Ammon's horn (tissue), 1 donor: ENCODE results near the gene POP4.
"Not testable (repeated sequence)": the region's sequence is repeated elsewhere in the genome, so short reads cannot be mapped to it uniquely, and the experiment has no call there.

ENCODE experiments used
- DNase-seq: peaks from one replicate; pipeline ENCODE4 v3.0.0-alpha.2; 2016; ENCODE audit warnings: low spot score

POP4 gene

GRCh38 chr19:29605653-29606419 is at the start of gene POP4:
Gene POP4, plus strand, starts transcription at chr19:29606283. Its CDS starts 36 bp downstream, at chr19:29606319.
- peak; percentile 97 for DNase-seq

GRCh38 chr19:29559110-29559509 is 47.0 kb upstream of the POP4 start:
- not testable (repeated sequence) for DNase-seq

GRCh38 chr19:29559743-29560142 is 46.3 kb upstream of the POP4 start:
- no peak for DNase-seq

- DNase-seq = no peak
These were observed 45.6 kb upstream of the POP4 start for GRCh38 chr19:29560313-29561075.

- DNase-seq = no peak
These were observed 44.5 kb upstream of the POP4 start for GRCh38 chr19:29561601-29562000.

- DNase-seq = no peak
These were observed 43.5 kb upstream of the POP4 start for GRCh38 chr19:29562299-29563297.

- no peak for DNase-seq
These were observed 42.5 kb upstream of the POP4 start for GRCh38 chr19:29563486-29564101.

- DNase-seq = no peak
These were observed 41.5 kb upstream of the POP4 start for GRCh38 chr19:29564574-29565005.

GRCh38 chr19:29565171-29565570 is 40.9 kb upstream of the POP4 start:
- no peak for DNase-seq

GRCh38 chr19:29566496-29567054 is 39.5 kb upstream of the POP4 start:
- no peak for DNase-seq

- no peak for DNase-seq
These were observed 38.6 kb upstream of the POP4 start for GRCh38 chr19:29567366-29567915.

- DNase-seq = peak; percentile 42
These were observed 37.8 kb upstream of the POP4 start for GRCh38 chr19:29568036-29569025.

- DNase-seq = no peak
These were observed 36.8 kb upstream of the POP4 start for GRCh38 chr19:29569038-29569911.

- DNase-seq = no peak
These were observed 34.9 kb upstream of the POP4 start for GRCh38 chr19:29571181-29571580.

- DNase-seq = no peak
These were observed 32.6 kb upstream of the POP4 start for GRCh38 chr19:29573486-29573885.

GRCh38 chr19:29574510-29574909 is 31.6 kb upstream of the POP4 start:
- no peak for DNase-seq

GRCh38 chr19:29576046-29576606 is 30.0 kb upstream of the POP4 start:
- DNase-seq = peak; percentile 35
